Prostate gland (tissue), 2 donors: Measurements from ENCODE around the gene SERAC1.

Experiments
- POLR2A ChIP-seq: fragments of 450-650 bp; IDR thresholded peaks from one replicate; pipeline ENCODE4 v1.6.1; 2016; ENCODE audit warnings: antibody characterized with exemption, mild to moderate bottlenecking
- POLR2AphosphoS5 ChIP-seq: sonication (generic); formaldehyde crosslinking; IDR thresholded peaks from one replicate; pipeline ENCODE4 v1.6.1; 2017; ENCODE audit warnings: antibody characterized with exemption
- TF ChIP-seq, protein P1 (sequence below), 4 experiments: fragments of 200-600 bp in 2 of 4; fragments of 450-650 bp in 2 of 4; sonication (generic) in 2 of 4; IDR thresholded peaks; 1 replicate in 3 of 4; 2 replicates in 1 of 4; pipeline ENCODE4 v1.5.1; 2016 to 2019; ENCODE audit warnings: antibody characterized with exemption in 4 of 4, mild to moderate bottlenecking in 2 of 4, moderate library complexity in 2 of 4

DNA sequence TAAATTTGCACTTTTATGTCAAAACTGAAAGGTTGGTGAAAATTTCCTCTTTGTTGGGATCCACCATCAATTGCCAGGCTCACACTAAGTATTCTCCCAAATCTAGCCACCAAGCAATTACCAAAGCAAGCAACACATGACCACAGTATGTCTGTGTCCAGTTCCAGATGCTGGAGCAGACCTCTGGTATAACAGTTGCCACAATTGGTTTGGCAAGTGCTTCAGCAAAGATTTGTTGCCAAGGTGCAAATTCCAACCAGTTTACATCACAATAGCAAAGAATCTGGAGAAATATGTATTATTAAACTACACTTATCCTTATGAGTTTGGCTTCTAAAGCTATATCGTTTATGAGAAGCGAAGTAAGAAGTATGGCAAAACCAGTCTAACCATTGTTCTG lies 6.5 kb upstream of the SERAC1 start:
- TF ChIP-seq, protein P1, sequence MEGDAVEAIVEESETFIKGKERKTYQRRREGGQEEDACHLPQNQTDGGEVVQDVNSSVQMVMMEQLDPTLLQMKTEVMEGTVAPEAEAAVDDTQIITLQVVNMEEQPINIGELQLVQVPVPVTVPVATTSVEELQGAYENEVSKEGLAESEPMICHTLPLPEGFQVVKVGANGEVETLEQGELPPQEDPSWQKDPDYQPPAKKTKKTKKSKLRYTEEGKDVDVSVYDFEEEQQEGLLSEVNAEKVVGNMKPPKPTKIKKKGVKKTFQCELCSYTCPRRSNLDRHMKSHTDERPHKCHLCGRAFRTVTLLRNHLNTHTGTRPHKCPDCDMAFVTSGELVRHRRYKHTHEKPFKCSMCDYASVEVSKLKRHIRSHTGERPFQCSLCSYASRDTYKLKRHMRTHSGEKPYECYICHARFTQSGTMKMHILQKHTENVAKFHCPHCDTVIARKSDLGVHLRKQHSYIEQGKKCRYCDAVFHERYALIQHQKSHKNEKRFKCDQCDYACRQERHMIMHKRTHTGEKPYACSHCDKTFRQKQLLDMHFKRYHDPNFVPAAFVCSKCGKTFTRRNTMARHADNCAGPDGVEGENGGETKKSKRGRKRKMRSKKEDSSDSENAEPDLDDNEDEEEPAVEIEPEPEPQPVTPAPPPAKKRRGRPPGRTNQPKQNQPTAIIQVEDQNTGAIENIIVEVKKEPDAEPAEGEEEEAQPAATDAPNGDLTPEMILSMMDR (IDR thresholded peaks at IDR 0.05) = no peak
- TF ChIP-seq POLR2AphosphoS5 = no peak
- TF ChIP-seq POLR2A = no peak
